ENCODE measurements around the gene SLC25A34. TPM values are rescaled to one million over a fixed set of nuclear protein-coding genes. Genes with fewer than 3 reads are reported as not detected.

SLC25A34 gene
- total RNA-seq, 1 donor from 2014 or later, result 1.8 TPM

DNA sequence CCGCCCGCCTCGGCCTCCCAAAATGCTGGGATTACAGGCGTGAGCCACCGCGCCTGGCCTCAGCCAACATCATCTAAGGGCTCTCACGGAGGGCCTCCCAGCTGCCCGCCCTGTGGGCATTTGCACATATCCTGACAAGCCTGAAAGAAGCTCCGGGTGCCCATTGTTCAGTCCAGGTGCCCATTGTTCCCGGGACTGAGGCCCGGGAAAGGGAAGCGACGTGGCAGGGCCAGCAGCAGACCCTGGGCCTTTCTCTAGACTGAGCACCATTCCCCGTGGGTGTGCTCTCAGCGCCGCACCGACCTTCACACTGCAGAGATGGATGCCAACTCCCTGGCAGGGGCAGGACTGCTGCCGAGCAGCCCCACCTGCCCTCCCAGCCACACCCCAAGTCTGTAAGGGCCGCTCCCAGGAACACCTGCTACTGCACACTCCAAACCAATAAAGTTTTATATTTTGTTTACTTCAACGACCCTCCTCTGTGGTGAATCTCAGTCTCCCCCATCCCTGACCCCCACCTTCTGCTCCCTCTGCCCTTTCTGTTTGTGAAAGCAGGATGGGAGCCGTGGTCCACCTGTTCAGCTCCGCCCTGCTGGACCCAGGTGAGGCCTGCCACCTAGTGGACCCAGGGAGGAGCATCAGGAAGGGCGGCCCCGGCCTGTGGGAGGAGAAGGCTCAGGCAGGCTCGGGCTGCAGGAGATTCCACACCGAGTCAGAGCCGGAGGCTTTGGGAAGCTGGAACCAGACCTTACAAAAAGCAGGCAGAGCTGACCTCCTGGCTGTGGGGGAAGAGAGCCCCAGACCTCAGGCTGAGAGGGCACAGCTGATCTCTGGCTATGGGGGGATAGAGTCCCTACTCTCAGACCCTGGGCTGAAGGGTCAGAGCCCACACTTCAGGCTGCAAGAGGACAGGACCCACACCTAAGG lies 5.1 kb downstream of the SLC25A34 start:
- no peak overlapping the region for H3K4me3 Mint-ChIP-seq
- no peaks in the 10 kb centered on the region for H3K27me3 Mint-ChIP-seq (ENCODE audit: insufficient read depth)
- peak; percentile 65 for DNase-seq (ENCODE audit: low spot score)
- no peaks in the 10 kb centered on the region for H3K9me3 Mint-ChIP-seq
- no peak overlapping the region for H3K27ac Mint-ChIP-seq
- peaks cover 6% of the 10 kb centered on the region for H3K4me1 Mint-ChIP-seq (ENCODE audit: low read depth)
- intact Hi-C loops (cut with micrococcal nuclease), result loop anchor here (1.0 kb wide), 1 partner anchor 44 kb away; no protein-coding TSS in a partner anchor
- H3K36me3 Mint-ChIP-seq (ENCODE audit: low read depth), result no peaks in the 10 kb centered on the region

GRCh38 chr1:15742339-15742801 lies 6.3 kb downstream of the SLC25A34 start, which contains the start of gene TMEM82:
TSS of gene TMEM82 (plus strand) at chr1:15742499. CDS start at chr1:15742560, 61 bp downstream.
- no peaks in the 10 kb centered on the region for H3K36me3 Mint-ChIP-seq (ENCODE audit: low read depth)
- no peak within 1 kb of the TSS for H3K27ac Mint-ChIP-seq
- intact Hi-C loops (cut with micrococcal nuclease), result no loop called here
- H3K4me3 Mint-ChIP-seq, result no peak within 1 kb of the TSS
- no peak for DNase-seq (ENCODE audit: low spot score)
- no peaks in the 10 kb centered on the region for H3K27me3 Mint-ChIP-seq (ENCODE audit: insufficient read depth)
- no peaks in the 10 kb centered on the region for H3K9me3 Mint-ChIP-seq
- H3K4me1 Mint-ChIP-seq (ENCODE audit: low read depth), result peaks cover 6% of the 10 kb centered on the region

DNA sequence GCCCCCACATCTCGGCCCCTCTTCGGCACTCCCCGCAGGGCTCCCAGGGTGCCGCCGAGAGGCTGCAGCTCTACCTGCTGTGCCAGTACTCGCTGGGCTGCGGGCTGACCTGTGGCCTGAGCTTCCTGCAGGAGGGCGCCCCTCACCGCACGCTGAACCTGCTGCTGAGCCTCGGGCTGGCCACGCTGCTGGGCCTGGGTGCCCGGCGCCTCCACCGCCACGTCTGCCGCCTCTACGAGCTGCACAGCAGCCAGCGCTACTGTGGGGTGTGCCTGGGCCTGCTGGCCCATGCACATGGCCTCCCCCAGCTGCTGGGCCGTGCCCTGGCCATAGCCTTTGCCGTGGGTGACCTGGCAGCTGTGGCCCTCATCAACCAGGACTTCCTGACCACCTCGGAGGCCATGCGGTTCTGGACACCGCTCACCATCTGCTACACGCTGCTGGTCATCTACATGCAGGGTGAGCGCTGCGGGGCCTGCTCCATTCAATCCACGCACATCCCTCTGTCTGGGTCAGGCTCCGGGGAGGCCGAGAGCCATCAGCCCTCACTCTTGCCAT lies 8.1 kb downstream of the SLC25A34 start:
- Mint-ChIP-seq H3K4me3 (no peak overlapping the region), H3K4me1 (ENCODE audit: low read depth) (peaks cover 6% of the 10 kb centered on the region)

DNA sequence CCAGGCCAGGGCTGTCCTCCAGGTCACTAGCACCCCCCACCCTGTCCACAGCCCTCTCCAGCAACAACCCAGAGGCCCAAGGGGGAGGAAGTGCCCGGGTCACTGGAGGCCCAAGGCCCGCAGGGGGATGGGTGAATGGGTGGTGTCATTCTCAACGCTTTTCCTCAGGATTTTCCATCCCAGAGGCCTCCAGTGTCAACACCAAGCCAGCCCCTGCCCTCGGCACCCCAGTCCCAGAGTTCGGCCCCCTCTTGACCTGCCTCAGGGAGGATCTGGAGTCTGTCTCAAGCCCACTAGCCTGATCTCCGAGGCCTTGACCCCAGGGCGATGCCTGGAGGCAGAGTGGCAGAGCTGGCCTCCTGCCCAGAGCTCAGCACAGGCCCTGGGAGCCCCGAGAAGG lies 11.3 kb downstream of the SLC25A34 start:
- Mint-ChIP-seq H3K4me3 (no peak overlapping the region), H3K36me3 (ENCODE audit: low read depth) (no peaks in the 10 kb centered on the region), H3K27ac (no peak overlapping the region), H3K4me1 (ENCODE audit: low read depth) (no peaks in the 10 kb centered on the region), H3K9me3 (no peaks in the 10 kb centered on the region), H3K27me3 (ENCODE audit: insufficient read depth) (peaks cover 5% of the 10 kb centered on the region)
- intact Hi-C loops (cut with micrococcal nuclease), result no loop called here
- DNase-seq (ENCODE audit: low spot score), result no peak

More for the DNA sequence above, 8.1 kb downstream of the SLC25A34 start:
- DNase-seq (ENCODE audit: low spot score), result no peak
- intact Hi-C loops (cut with micrococcal nuclease), result no loop called here
- Mint-ChIP-seq H3K9me3 (no peaks in the 10 kb centered on the region), H3K27ac (no peak overlapping the region), H3K36me3 (ENCODE audit: low read depth) (no peaks in the 10 kb centered on the region), H3K27me3 (ENCODE audit: insufficient read depth) (no peaks in the 10 kb centered on the region)

GRCh38 chr1:15748264-15748663 lies 12.2 kb downstream of the SLC25A34 start:
- Mint-ChIP-seq H3K9me3 (no peaks in the 10 kb centered on the region), H3K27ac (no peak overlapping the region), H3K27me3 (ENCODE audit: insufficient read depth) (peaks cover 5% of the 10 kb centered on the region), H3K4me1 (ENCODE audit: low read depth) (no peaks in the 10 kb centered on the region), H3K4me3 (no peak overlapping the region), H3K36me3 (ENCODE audit: low read depth) (no peaks in the 10 kb centered on the region)
- intact Hi-C loops (cut with micrococcal nuclease), result no loop called here
- no peak for DNase-seq (ENCODE audit: low spot score)

- peaks cover 5% of the 10 kb centered on the region for H3K27me3 Mint-ChIP-seq (ENCODE audit: insufficient read depth)
- no peaks in the 10 kb centered on the region for H3K4me1 Mint-ChIP-seq (ENCODE audit: low read depth)
- DNase-seq (ENCODE audit: low spot score), result no peak
- intact Hi-C loops (cut with micrococcal nuclease), result no loop called here
- no peak overlapping the region for H3K27ac Mint-ChIP-seq
- H3K4me3 Mint-ChIP-seq, result no peak overlapping the region
- H3K36me3 Mint-ChIP-seq (ENCODE audit: low read depth), result no peaks in the 10 kb centered on the region
- H3K9me3 Mint-ChIP-seq, result no peaks in the 10 kb centered on the region
Measured at GRCh38 chr1:15748690-15749398, 12.8 kb downstream of the SLC25A34 start.

- peaks cover 5% of the 10 kb centered on the region for H3K27me3 Mint-ChIP-seq (ENCODE audit: insufficient read depth)
- no peak overlapping the region for H3K27ac Mint-ChIP-seq
- no peaks in the 10 kb centered on the region for H3K36me3 Mint-ChIP-seq (ENCODE audit: low read depth)
- intact Hi-C loops (cut with micrococcal nuclease), result no loop called here
- H3K9me3 Mint-ChIP-seq, result no peaks in the 10 kb centered on the region
- H3K4me1 Mint-ChIP-seq (ENCODE audit: low read depth), result no peaks in the 10 kb centered on the region
- H3K4me3 Mint-ChIP-seq, result no peak overlapping the region
- DNase-seq (ENCODE audit: low spot score), result no peak
Measured at GRCh38 chr1:15749399-15750291, 13.6 kb downstream of the SLC25A34 start.

DNA sequence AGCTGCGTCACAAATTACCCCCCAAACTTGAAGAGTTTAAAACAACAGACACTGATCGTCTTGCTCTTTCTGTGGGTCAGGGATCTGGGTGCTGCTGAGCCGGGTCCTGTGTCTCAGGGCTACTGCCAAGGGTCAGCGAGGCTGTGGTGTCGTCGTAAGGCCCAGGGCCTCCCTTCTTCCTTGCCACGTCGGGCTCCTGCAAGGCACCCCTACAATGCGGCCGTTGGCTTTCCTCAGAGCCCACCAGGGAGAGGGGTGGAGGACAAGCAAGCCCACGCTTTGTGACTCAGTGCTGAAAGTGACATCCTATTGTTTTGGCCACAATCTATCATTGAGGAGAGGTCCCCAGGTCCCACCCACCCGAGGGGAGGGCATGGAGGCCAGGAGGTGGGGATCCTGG lies 14.9 kb downstream of the SLC25A34 start:
- intact Hi-C loops (cut with micrococcal nuclease), result no loop called here
- peaks cover 12% of the 10 kb centered on the region for H3K27me3 Mint-ChIP-seq (ENCODE audit: insufficient read depth)
- no peak overlapping the region for H3K4me3 Mint-ChIP-seq
- DNase-seq (ENCODE audit: low spot score), result no peak
- no peaks in the 10 kb centered on the region for H3K4me1 Mint-ChIP-seq (ENCODE audit: low read depth)
- H3K9me3 Mint-ChIP-seq, result no peaks in the 10 kb centered on the region
- H3K36me3 Mint-ChIP-seq (ENCODE audit: low read depth), result no peaks in the 10 kb centered on the region
- no peak overlapping the region for H3K27ac Mint-ChIP-seq

DNA sequence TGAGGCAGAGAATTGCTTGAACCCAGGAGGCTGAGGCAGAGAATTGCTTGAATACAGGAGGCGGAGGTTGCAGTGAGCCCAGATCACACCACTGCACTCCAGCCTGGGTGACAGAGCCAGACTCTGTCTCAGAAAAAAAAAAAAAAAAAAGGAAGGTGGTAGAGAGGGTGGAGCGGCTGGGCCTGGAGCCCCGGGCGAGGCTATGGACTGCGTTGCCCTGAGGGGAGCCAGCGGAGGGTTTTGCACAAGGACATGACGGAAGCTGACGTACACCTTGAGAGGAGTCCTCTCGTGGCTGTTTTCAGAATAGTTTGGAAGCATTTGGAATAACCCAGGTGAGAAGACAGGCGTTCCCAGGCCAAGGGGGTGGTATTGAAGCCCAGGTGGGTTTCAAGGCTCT lies 15.7 kb downstream of the SLC25A34 start:
- Mint-ChIP-seq H3K27ac (no peak overlapping the region), H3K4me3 (no peak overlapping the region), H3K4me1 (ENCODE audit: low read depth) (peaks cover 5% of the 10 kb centered on the region), H3K36me3 (ENCODE audit: low read depth) (no peaks in the 10 kb centered on the region), H3K9me3 (no peaks in the 10 kb centered on the region), H3K27me3 (ENCODE audit: insufficient read depth) (peaks cover 19% of the 10 kb centered on the region)
- DNase-seq (ENCODE audit: low spot score), result no peak
- intact Hi-C loops (cut with micrococcal nuclease), result no loop called here

DNA sequence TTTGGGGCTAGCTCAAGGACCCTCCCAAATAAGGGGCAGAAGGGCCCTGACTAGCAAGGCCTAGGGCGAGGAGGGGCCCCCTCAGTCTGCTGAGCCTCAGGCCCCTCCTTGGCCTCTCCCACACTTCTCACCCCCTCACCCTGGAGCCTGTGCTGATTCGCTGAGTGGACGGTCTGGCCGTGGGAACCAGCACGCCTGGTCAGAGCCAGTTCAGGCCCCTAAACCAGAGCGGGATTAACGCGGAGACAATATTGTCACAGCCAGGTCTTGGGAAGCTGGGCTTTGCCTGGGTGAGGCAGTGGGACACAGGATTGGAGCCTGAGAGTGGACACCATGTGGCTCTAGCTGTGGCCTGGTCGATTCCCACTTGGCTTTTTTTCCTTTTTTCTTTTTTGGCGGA lies 17.7 kb downstream of the SLC25A34 start:
- Mint-ChIP-seq H3K27ac (no peak overlapping the region), H3K4me1 (ENCODE audit: low read depth) (peaks cover 5% of the 10 kb centered on the region), H3K4me3 (no peak overlapping the region), H3K36me3 (ENCODE audit: low read depth) (no peaks in the 10 kb centered on the region), H3K9me3 (no peaks in the 10 kb centered on the region), H3K27me3 (ENCODE audit: insufficient read depth) (peaks cover 30% of the 10 kb centered on the region)
- intact Hi-C loops (cut with micrococcal nuclease), result no loop called here
- DNase-seq (ENCODE audit: low spot score), result no peak

- Mint-ChIP-seq H3K9me3 (no peaks in the 10 kb centered on the region), H3K4me1 (ENCODE audit: low read depth) (peaks cover 5% of the 10 kb centered on the region), H3K27me3 (ENCODE audit: insufficient read depth) (peaks cover 38% of the 10 kb centered on the region), H3K4me3 (no peak overlapping the region), H3K36me3 (ENCODE audit: low read depth) (no peaks in the 10 kb centered on the region), H3K27ac (no peak overlapping the region)
- no peak for DNase-seq (ENCODE audit: low spot score)
- intact Hi-C loops (cut with micrococcal nuclease), result no loop called here
Measured at GRCh38 chr1:15755021-15755645, 19.1 kb downstream of the SLC25A34 start.

- no peaks in the 10 kb centered on the region for H3K36me3 Mint-ChIP-seq (ENCODE audit: low read depth)
- no peaks in the 10 kb centered on the region for H3K9me3 Mint-ChIP-seq
- no peak for DNase-seq (ENCODE audit: low spot score)
- no peak overlapping the region for H3K27ac Mint-ChIP-seq
- peaks cover 43% of the 10 kb centered on the region for H3K27me3 Mint-ChIP-seq (ENCODE audit: insufficient read depth)
- intact Hi-C loops (cut with micrococcal nuclease), result no loop called here
- peaks cover 5% of the 10 kb centered on the region for H3K4me1 Mint-ChIP-seq (ENCODE audit: low read depth)
- no peak overlapping the region for H3K4me3 Mint-ChIP-seq
Measured at GRCh38 chr1:15755646-15756040, 19.6 kb downstream of the SLC25A34 start.

Data from activated T-helper 1 cell treated with anti-CD3 and anti-CD28 coated beads, Interleukin-12 subunit alpha, Interleukin-12 subunit beta, Interleukin-2, Interleukin-4 antibody, amounts not matched to agents 30 ng/mL and 10 ng/mL and 1 ng/mL, durations not matched to agents 14 hours and 24 hours and 36 hours (primary cell).